HG02571 (cell line): Measurements from ENCODE around the gene CPXM2.
"Not testable (repeated sequence)": the region's sequence is repeated elsewhere in the genome, so short reads cannot be mapped to it uniquely, and the experiment has no call there.

ENCODE experiments used
- ATAC-seq: cut with Tn5 transposase; IDR thresholded peaks from one replicate; pipeline ENCODE4 v1.9.1; 2021; ENCODE audit warnings: mild to moderate bottlenecking, moderate library complexity; ENCODE audit not compliant: unreplicated experiment

The CPXM2 gene

GRCh38 chr10:123747426-123747825 lies 144.2 kb downstream of the CPXM2 start:
- ATAC-seq = no peak

GRCh38 chr10:123746942-123747341 lies 144.7 kb downstream of the CPXM2 start:
- no peak for ATAC-seq

GRCh38 chr10:123746520-123746919 lies 145.1 kb downstream of the CPXM2 start:
- ATAC-seq = no peak

GRCh38 chr10:123746061-123746460 lies 145.5 kb downstream of the CPXM2 start:
- no peak for ATAC-seq

GRCh38 chr10:123744224-123744536 lies 147.4 kb downstream of the CPXM2 start:
- no peak for ATAC-seq

GRCh38 chr10:123743441-123744223 lies 148.0 kb downstream of the CPXM2 start:
- ATAC-seq = no peak

- no peak for ATAC-seq
Measured at GRCh38 chr10:123742751-123743440, 148.7 kb downstream of the CPXM2 start.

- no peak for ATAC-seq
Measured at GRCh38 chr10:123741711-123742110, 149.9 kb downstream of the CPXM2 start.

- no peak for ATAC-seq
Measured at GRCh38 chr10:123741146-123741545, 150.5 kb downstream of the CPXM2 start.

- not testable (repeated sequence) for ATAC-seq
Measured at GRCh38 chr10:123736917-123737316, 154.7 kb downstream of the CPXM2 start.

- ATAC-seq = no peak
Measured at GRCh38 chr10:123729523-123729922, 162.1 kb downstream of the CPXM2 start.

GRCh38 chr10:123726836-123727235 lies 164.8 kb downstream of the CPXM2 start:
- ATAC-seq = no peak

GRCh38 chr10:123726381-123726780 lies 165.2 kb downstream of the CPXM2 start:
- no peak for ATAC-seq

GRCh38 chr10:123724747-123725146 lies 166.9 kb downstream of the CPXM2 start:
- no peak for ATAC-seq

GRCh38 chr10:123722351-123722750 lies 169.3 kb downstream of the CPXM2 start:
- no peak for ATAC-seq

- ATAC-seq = no peak
Measured at GRCh38 chr10:123721441-123722049, 170.1 kb downstream of the CPXM2 start.

- no peak for ATAC-seq
Measured at GRCh38 chr10:123720536-123720935, 171.1 kb downstream of the CPXM2 start.

GRCh38 chr10:123718544-123719060 lies 173.0 kb downstream of the CPXM2 start:
- ATAC-seq = no peak

GRCh38 chr10:123717336-123717735 lies 174.3 kb downstream of the CPXM2 start:
- ATAC-seq = no peak

- ATAC-seq = no peak
Measured at GRCh38 chr10:123715546-123715945, 176.1 kb downstream of the CPXM2 start.

- ATAC-seq = no peak
Measured at GRCh38 chr10:123706236-123706635, 185.4 kb downstream of the CPXM2 start.

- ATAC-seq = no peak
Measured at GRCh38 chr10:123704812-123705211, 186.8 kb downstream of the CPXM2 start.
